Tibial nerve (tissue), 4 donors: ENCODE results near the gene MCF2L2. TPM values are rescaled to one million over a fixed set of nuclear protein-coding genes. Genes with fewer than 3 reads are reported as not detected.

Experiments used
- DNase-seq, 2 donors: peaks; one replicate each; pipeline ENCODE4 v3.0.0-alpha.2; 2019; ENCODE audit warnings: low spot score in 2 of 2
- H3K27ac ChIP-seq, 4 donors: fragments of 200-600 bp; sonication (generic) in 3 of 4; one replicate each; pipeline ENCODE4 v1.5.1; 2017 to 2019; ENCODE audit warnings: mild to moderate bottlenecking in 1 of 4
- H3K27me3 ChIP-seq, 2 donors: fragments of 200-600 bp; sonication (generic) in 1 of 2; one replicate each; pipeline versions ENCODE4 v1.5.1 to v1.6.0; 2017 to 2019
- H3K36me3 ChIP-seq, 3 donors: fragments of 200-600 bp; sonication (generic); one replicate each; pipeline ENCODE4 v1.5.1; 2018 to 2019
- H3K4me1 ChIP-seq, 4 donors: fragments of 200-600 bp; sonication (generic) in 3 of 4; one replicate each; pipeline ENCODE4 v1.5.1; 2017 to 2019
- H3K4me3 ChIP-seq, 4 donors: fragments of 200-600 bp; sonication (generic) in 3 of 4; one replicate each; pipeline ENCODE4 v1.5.1; 2017 to 2019; ENCODE audit warnings: mild to moderate bottlenecking in 1 of 4, moderate library complexity in 1 of 4
- H3K9me3 ChIP-seq, 4 donors: fragments of 200-600 bp; sonication (generic) in 3 of 4; one replicate each; pipeline ENCODE4 v1.5.1; 2017 to 2019
- CTCF ChIP-seq, 5 experiments: fragments of 200-600 bp in 3 of 5; fragments of 450-650 bp in 2 of 5; sonication (generic) in 3 of 5; IDR thresholded peaks; one replicate each; pipeline ENCODE4 v1.5.1; 2016 to 2019; ENCODE audit warnings: antibody characterized with exemption in 5 of 5, mild to moderate bottlenecking in 3 of 5, moderate library complexity in 2 of 5
- EP300 ChIP-seq, 2 donors: sonication (generic); formaldehyde crosslinking; IDR thresholded peaks; one replicate each; pipeline ENCODE4 v1.6.1; 2017; ENCODE audit warnings: antibody characterized with exemption in 2 of 2, mild to moderate bottlenecking in 1 of 2
- POLR2A ChIP-seq, 2 donors: fragments of 450-650 bp; IDR thresholded peaks; one replicate each; pipeline ENCODE4 v1.6.1; 2017; ENCODE audit warnings: antibody characterized with exemption in 2 of 2, mild to moderate bottlenecking in 2 of 2, moderate library complexity in 2 of 2
- WGBS, 2 donors: methylation state at CpG; one replicate each; pipeline ENCODE4 v1.1.5; 2018; 5-methylcytosine and 5-hydroxymethylcytosine counted together
- total RNA-seq, 4 donors: library from RNA; depleted of rRNA; stranded (reverse); fragments of >200 nt; gene quantifications; one replicate each; pipeline ENCODE4 v1.1.0, GENCODE V29; 2016

MCF2L2 gene
- total RNA-seq, 4 donors from 2014 or later = 0.90 to 24.9 (median 1.8) TPM

DNA sequence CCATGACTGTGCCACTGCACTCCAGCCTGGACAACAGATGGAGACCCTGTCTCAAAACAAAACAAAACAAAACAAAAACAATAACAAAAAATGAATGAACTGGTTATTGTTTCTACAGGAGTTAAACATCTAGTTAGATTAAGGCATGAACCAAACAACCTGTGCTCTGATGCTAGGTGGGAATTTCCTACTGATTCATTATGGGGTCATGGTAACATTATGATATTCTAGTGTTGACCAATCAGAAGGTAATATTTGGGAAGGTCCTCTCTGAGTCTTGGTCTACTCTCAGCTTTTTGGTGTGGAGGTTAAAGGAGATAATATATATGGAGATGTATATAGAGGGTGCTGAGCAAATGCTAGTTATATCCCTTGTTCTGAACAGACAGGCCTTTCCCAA lies 37.6 kb downstream of the MCF2L2 start:
- no peaks in the 10 kb centered on the region for H3K27me3 ChIP-seq
- no peak for TF ChIP-seq CTCF (IDR thresholded peaks at IDR 0.05)
- TF ChIP-seq POLR2A (IDR thresholded peaks at IDR 0.05) = no peak
- no peak for TF ChIP-seq EP300 (IDR thresholded peaks at IDR 0.05)
- no peaks in the 10 kb centered on the region for H3K4me1 ChIP-seq
- no peaks in the 10 kb centered on the region for H3K36me3 ChIP-seq
- no peaks in the 10 kb centered on the region for H3K9me3 ChIP-seq
- no peak for DNase-seq
- H3K4me3 ChIP-seq = no peak overlapping the region
- no peak overlapping the region for H3K27ac ChIP-seq

DNA sequence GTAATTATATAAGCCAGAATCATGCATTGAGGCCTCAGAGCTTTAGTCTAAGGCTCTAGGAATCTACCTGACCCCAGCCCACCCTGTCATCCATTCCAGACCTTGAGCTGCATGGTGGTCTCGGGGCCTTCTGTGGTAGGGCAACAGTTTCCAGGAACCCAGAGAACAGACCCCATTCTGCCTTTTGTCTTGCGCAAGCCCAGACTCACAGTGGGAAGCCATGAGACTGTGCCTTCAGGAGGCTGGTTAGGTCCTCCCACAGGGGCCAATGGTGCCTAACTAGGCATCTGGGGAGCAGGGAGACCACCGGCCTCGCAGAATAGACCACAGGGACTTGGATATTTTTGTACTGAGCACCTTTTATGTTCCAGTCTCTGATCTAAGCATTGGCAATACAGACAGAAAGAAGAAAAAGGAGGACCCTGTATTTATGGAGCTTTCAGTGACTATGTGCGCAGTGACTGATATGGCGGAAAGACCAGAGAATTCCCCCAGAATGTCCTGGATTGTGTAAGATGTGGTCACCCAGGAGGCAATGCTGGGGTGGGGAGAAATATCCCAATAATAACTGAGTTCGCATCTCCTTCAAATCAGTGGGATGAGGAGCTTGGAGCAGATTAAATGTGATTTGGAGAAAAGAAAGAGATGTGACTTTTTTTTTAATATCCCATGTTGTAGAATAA lies 40.1 kb downstream of the MCF2L2 start:
- H3K4me1 ChIP-seq = no peaks in the 10 kb centered on the region
- no peak for TF ChIP-seq POLR2A (IDR thresholded peaks at IDR 0.05)
- no peak for TF ChIP-seq EP300 (IDR thresholded peaks at IDR 0.05)
- no peak for TF ChIP-seq CTCF (IDR thresholded peaks at IDR 0.05)
- H3K27ac ChIP-seq = no peak overlapping the region
- WGBS, 2 donors = 87 to 91% methylated on average over 7 of the region's 7 CpGs
- no peaks in the 10 kb centered on the region for H3K27me3 ChIP-seq
- no peaks in the 10 kb centered on the region for H3K9me3 ChIP-seq
- no peak for DNase-seq
- no peaks in the 10 kb centered on the region for H3K36me3 ChIP-seq
- H3K4me3 ChIP-seq = no peak overlapping the region

DNA sequence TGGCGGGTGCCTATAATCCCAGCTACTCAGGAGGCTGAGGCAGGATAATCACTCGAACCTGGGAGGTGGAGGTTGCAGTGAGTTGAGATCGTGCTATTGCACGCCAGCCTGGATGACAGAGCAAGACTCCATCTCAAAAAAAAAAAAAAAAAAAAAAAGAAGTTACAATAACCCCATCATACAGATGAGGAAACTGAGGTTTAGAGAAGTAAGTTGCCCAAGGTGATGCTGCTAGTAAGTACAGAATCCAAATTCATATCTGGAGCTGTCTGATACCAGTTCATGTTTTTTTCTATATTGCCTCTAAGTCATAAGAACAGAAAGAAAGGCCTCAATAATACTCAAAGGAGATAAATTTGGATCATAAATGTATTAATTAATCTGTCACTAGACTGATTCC lies 40.6 kb downstream of the MCF2L2 start:
- WGBS, 2 donors = 75 to 86% methylated on average over 4 of the region's 4 CpGs
- H3K36me3 ChIP-seq = no peaks in the 10 kb centered on the region

GRCh38 chr3:183386651-183387050 lies 41.8 kb downstream of the MCF2L2 start:
- TF ChIP-seq POLR2A (IDR thresholded peaks at IDR 0.05) (no peak), EP300 (IDR thresholded peaks at IDR 0.05) (no peak), CTCF (IDR thresholded peaks at IDR 0.05) (no peak)
- Histone ChIP-seq H3K36me3 (no peaks in the 10 kb centered on the region), H3K9me3 (no peaks in the 10 kb centered on the region), H3K4me3 (no peak overlapping the region), H3K27ac (no peak overlapping the region), H3K4me1 (no peaks in the 10 kb centered on the region), H3K27me3 (no peaks in the 10 kb centered on the region)
- 62 to 73% methylated on average over 4 of the region's 4 CpGs for WGBS, 2 donors
- DNase-seq = no peak

More for the DNA sequence above, 40.6 kb downstream of the MCF2L2 start:
- DNase-seq = no peak
- no peak overlapping the region for H3K27ac ChIP-seq
- H3K27me3 ChIP-seq = no peaks in the 10 kb centered on the region
- no peak overlapping the region for H3K4me3 ChIP-seq
- no peaks in the 10 kb centered on the region for H3K4me1 ChIP-seq
- H3K9me3 ChIP-seq = no peaks in the 10 kb centered on the region
- TF ChIP-seq CTCF (IDR thresholded peaks at IDR 0.05) (no peak), EP300 (IDR thresholded peaks at IDR 0.05) (no peak), POLR2A (IDR thresholded peaks at IDR 0.05) (no peak)

GRCh38 chr3:183385698-183386613 lies 42.5 kb downstream of the MCF2L2 start:
- H3K9me3 ChIP-seq = no peaks in the 10 kb centered on the region
- no peaks in the 10 kb centered on the region for H3K27me3 ChIP-seq
- no peak for TF ChIP-seq POLR2A (IDR thresholded peaks at IDR 0.05)
- TF ChIP-seq CTCF (IDR thresholded peaks at IDR 0.05) = peak; percentile 49 to 81 (median 61)
- no peak overlapping the region for H3K4me3 ChIP-seq
- no peak overlapping the region for H3K27ac ChIP-seq
- no peaks in the 10 kb centered on the region for H3K36me3 ChIP-seq
- no peaks in the 10 kb centered on the region for H3K4me1 ChIP-seq
- DNase-seq = peak in 1 of 2 donors; percentile 68
- 55 to 57% methylated on average over 11 of the region's 11 CpGs for WGBS, 2 donors
